Sigmoid colon (tissue), 4 donors: Measurements from ENCODE around the gene LPP.

Source experiments
- CTCF ChIP-seq, 4 experiments: fragments of 450-650 bp in 3 of 4; fragments of 200-600 bp in 1 of 4; IDR thresholded peaks; one replicate each; pipeline ENCODE4 v1.5.1; 2016 to 2019; ENCODE audit warnings: antibody characterized with exemption in 4 of 4, mild to moderate bottlenecking in 3 of 4, moderate library complexity in 2 of 4
- EP300 ChIP-seq, 4 donors: sonication (generic); formaldehyde crosslinking; IDR thresholded peaks; one replicate each; pipeline ENCODE4 v1.6.1; 2017; ENCODE audit warnings: antibody characterized with exemption in 4 of 4
- POLR2A ChIP-seq, 2 donors: fragments of 450-650 bp; IDR thresholded peaks; one replicate each; pipeline ENCODE4 v1.6.1; 2016; ENCODE audit warnings: antibody characterized with exemption in 2 of 2, mild to moderate bottlenecking in 2 of 2, moderate library complexity in 2 of 2
- POLR2AphosphoS5 ChIP-seq, 4 donors: sonication (generic); formaldehyde crosslinking; IDR thresholded peaks; one replicate each; pipeline ENCODE4 v1.6.1; 2017; ENCODE audit warnings: antibody characterized with exemption in 4 of 4

GRCh38 chr3:188244395-188244861, 90.5 kb downstream of the LPP start:
- TF ChIP-seq POLR2A (IDR thresholded peaks at IDR 0.05): no peak
- TF ChIP-seq CTCF (IDR thresholded peaks at IDR 0.05): no peak
- peak in 1 of 4 donors; percentile 6 for TF ChIP-seq POLR2AphosphoS5 (IDR thresholded peaks at IDR 0.05)
- no peak for TF ChIP-seq EP300 (IDR thresholded peaks at IDR 0.05)
